MM.1S (cell line): ENCODE data around the gene HPCAL1.

ENCODE experiments used
- EZH2 ChIP-seq: fragments of 300-600 bp; sonication (generic); optimal IDR thresholded peaks from 2 replicates; pipeline ENCODE3; 2017; ENCODE audit warnings: low read depth, mild to moderate bottlenecking, antibody characterized with exemption, low read length, mixed read lengths
- TF ChIP-seq, protein P1 (sequence below): fragments of 300-600 bp; sonication (generic); IDR thresholded peaks from 2 replicates; pipeline ENCODE4 v1.5.1; 2016; ENCODE audit warnings: antibody characterized with exemption, low read length, mixed read lengths

GRCh38 chr2:10354399-10354798, 51.7 kb downstream of the HPCAL1 start:
- TF ChIP-seq, protein P1, sequence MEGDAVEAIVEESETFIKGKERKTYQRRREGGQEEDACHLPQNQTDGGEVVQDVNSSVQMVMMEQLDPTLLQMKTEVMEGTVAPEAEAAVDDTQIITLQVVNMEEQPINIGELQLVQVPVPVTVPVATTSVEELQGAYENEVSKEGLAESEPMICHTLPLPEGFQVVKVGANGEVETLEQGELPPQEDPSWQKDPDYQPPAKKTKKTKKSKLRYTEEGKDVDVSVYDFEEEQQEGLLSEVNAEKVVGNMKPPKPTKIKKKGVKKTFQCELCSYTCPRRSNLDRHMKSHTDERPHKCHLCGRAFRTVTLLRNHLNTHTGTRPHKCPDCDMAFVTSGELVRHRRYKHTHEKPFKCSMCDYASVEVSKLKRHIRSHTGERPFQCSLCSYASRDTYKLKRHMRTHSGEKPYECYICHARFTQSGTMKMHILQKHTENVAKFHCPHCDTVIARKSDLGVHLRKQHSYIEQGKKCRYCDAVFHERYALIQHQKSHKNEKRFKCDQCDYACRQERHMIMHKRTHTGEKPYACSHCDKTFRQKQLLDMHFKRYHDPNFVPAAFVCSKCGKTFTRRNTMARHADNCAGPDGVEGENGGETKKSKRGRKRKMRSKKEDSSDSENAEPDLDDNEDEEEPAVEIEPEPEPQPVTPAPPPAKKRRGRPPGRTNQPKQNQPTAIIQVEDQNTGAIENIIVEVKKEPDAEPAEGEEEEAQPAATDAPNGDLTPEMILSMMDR: no peak
- no peak for TF ChIP-seq EZH2
